A549 (cell line): Measurements from ENCODE around the gene THBS2. TPM values are rescaled to one million over a fixed set of nuclear protein-coding genes. Genes with fewer than 3 reads are reported as not detected.
"Not testable (repeated sequence)": the region's sequence is repeated elsewhere in the genome, so short reads cannot be mapped to it uniquely, and the experiment has no call there.

ENCODE experiments used
- ATAC-seq, 2 experiments: fragments of 200-7000 bp in 1 of 2; fragments of >200 bp in 1 of 2; cut with Nextera tagmentation in 1 of 2; cut with Tn5 transposase in 1 of 2; 3 replicates each; pipeline versions ENCODE4 v1.8.0 to v1.9.1; 2018 to 2020; ENCODE audit warnings: mild to moderate bottlenecking in 1 of 2, moderate library complexity in 1 of 2
- CTCF ChIA-PET: fragments of 300-600 bp; sonication (Branson Sonifier 250); formaldehyde crosslinking; extraction: SDS; loops from one replicate; lab custom pipeline; 2021; ENCODE audit warnings: antibody characterized with exemption, inconsistent platforms; lab: Yijun Ruan, JAX
- POLR2A ChIA-PET: fragments of 350-600 bp; formaldehyde crosslinking; extraction: SDS; loops from one replicate; lab custom pipeline; 2021; ENCODE audit warnings: antibody characterized with exemption, inconsistent platforms; lab: Yijun Ruan, JAX
- DNase-seq, 2 experiments: peaks; one replicate each; pipeline versions ENCODE4 v3.0.0 to v3.0.0-alpha.2; 2011 to 2016; ENCODE audit warnings: low read depth in 1 of 2, low spot score in 1 of 2
- FAIRE-seq: peaks from 2 replicates; lab custom pipeline; 2011; peaks lifted over from hg19 to GRCh38; lab: Jason Lieb, UNC
- H3K27ac ChIP-seq, 2 experiments: fragments of >200 bp; sonication (Bioruptor Twin); formaldehyde crosslinking; 3 replicates each; pipeline ENCODE4 v1.5.1; 2016 to 2017
- H3K4me1 ChIP-seq: fragments of >200 bp; sonication (Bioruptor Twin); formaldehyde crosslinking; 3 replicates; pipeline ENCODE4 v1.6.1; 2016
- H3K4me2 ChIP-seq: fragments of >200 bp; sonication (Bioruptor Twin); formaldehyde crosslinking; 3 replicates; pipeline ENCODE4 v1.6.1; 2016
- H3K4me3 ChIP-seq: fragments of >200 bp; sonication (Bioruptor Twin); formaldehyde crosslinking; 3 replicates; pipeline ENCODE4 v1.5.1; 2016
- H3K9me3 ChIP-seq: fragments of >200 bp; sonication (Bioruptor Twin); formaldehyde crosslinking; 3 replicates; pipeline ENCODE4 v1.6.1; 2016
- BHLHE40 ChIP-seq: IDR thresholded peaks from 2 replicates; pipeline ENCODE4 v1.6.1; 2012; ENCODE audit warnings: low read depth, low read length, inconsistent platforms
- EP300 ChIP-seq, 2 experiments: fragments of >200 bp; sonication (Bioruptor Twin); formaldehyde crosslinking; IDR thresholded peaks; 2 replicates in 1 of 2; 3 replicates in 1 of 2; pipeline ENCODE4 v1.6.1; 2016 to 2017
- FOSB ChIP-seq: fragments of 250-450 bp; sonication (Bioruptor Pico); IDR thresholded peaks from 2 replicates; pipeline ENCODE4 v1.5.0; 2020; ENCODE audit warnings: mild to moderate bottlenecking, moderate library complexity
- FOXS1 ChIP-seq: fragments of 250-450 bp; sonication (Bioruptor Pico); IDR thresholded peaks from 2 replicates; pipeline ENCODE4 v1.5.0; 2020; ENCODE audit warnings: mild to moderate bottlenecking, moderate library complexity
- HES2 ChIP-seq: fragments of >200 bp; sonication (Bioruptor Twin); formaldehyde crosslinking; IDR thresholded peaks from 2 replicates; pipeline ENCODE4 v1.6.1; 2016
- HEYL ChIP-seq: fragments of 250-450 bp; sonication (Bioruptor Pico); IDR thresholded peaks from 2 replicates; pipeline ENCODE4 v1.8.0; 2021; ENCODE audit warnings: mild to moderate bottlenecking, moderate library complexity
- HOXA7 ChIP-seq: fragments of 250-450 bp; sonication (Bioruptor Pico); IDR thresholded peaks from 2 replicates; pipeline ENCODE4 v1.5.0; 2020; ENCODE audit warnings: mild to moderate bottlenecking, moderate library complexity
- KDM1A ChIP-seq: fragments of 200-600 bp; sonication (generic); IDR thresholded peaks from 2 replicates; pipeline ENCODE4 v1.6.1; 2016; ENCODE audit warnings: low read depth, mild to moderate bottlenecking
- MAX ChIP-seq: IDR thresholded peaks from 2 replicates; pipeline ENCODE4 v1.6.1; 2012
- MYC ChIP-seq: IDR thresholded peaks from 2 replicates; pipeline ENCODE4 v1.6.1; 2012; ENCODE audit warnings: mild to moderate bottlenecking, inconsistent platforms, low read length, improper control_type of control experiment, borderline replicate concordance
- PBX3 ChIP-seq: IDR thresholded peaks from 2 replicates; pipeline ENCODE4 v1.6.1; 2012
- RAD21 ChIP-seq, 2 experiments: fragments of >200 bp in 1 of 2; sonication (Bioruptor Twin) in 1 of 2; formaldehyde crosslinking in 1 of 2; IDR thresholded peaks in 1 of 2; conservative IDR thresholded peaks in 1 of 2; 2 replicates in 1 of 2; 3 replicates in 1 of 2; pipeline ENCODE4 v1.6.1; 2012 to 2018; ENCODE audit warnings: inconsistent platforms in 1 of 2
- RFX5 ChIP-seq: fragments of 450-650 bp; IDR thresholded peaks from 2 replicates; pipeline ENCODE4 v1.7.1; 2014; ENCODE audit warnings: antibody characterized with exemption, mild to moderate bottlenecking, moderate library complexity
- TP53 ChIP-seq: fragments of 250-450 bp; sonication (Bioruptor Pico); IDR thresholded peaks from 2 replicates; pipeline ENCODE4 v1.5.0; 2021; ENCODE audit warnings: mild to moderate bottlenecking, moderate library complexity
- USF2 ChIP-seq: fragments of 450-650 bp; IDR thresholded peaks from 2 replicates; pipeline ENCODE4 v1.6.1; 2014; ENCODE audit warnings: antibody characterized with exemption
- ZC3H11A ChIP-seq: fragments of 450-650 bp; IDR thresholded peaks from 2 replicates; pipeline ENCODE4 v1.6.1; 2014; ENCODE audit warnings: antibody characterized with exemption, mild to moderate bottlenecking
- ZFP36 ChIP-seq: fragments of 450-650 bp; IDR thresholded peaks from 2 replicates; pipeline ENCODE4 v1.6.1; 2014; ENCODE audit warnings: borderline replicate concordance; ENCODE audit not compliant: partially characterized antibody
- WGBS: methylation state at CpG from one replicate; pipeline ENCODE4 v1.1.6; 2017; ENCODE audit errors: missing lambda C conversion rate; 5-methylcytosine and 5-hydroxymethylcytosine counted together
- polyA plus RNA-seq, 4 experiments: library from polyadenylated mRNA; depleted of rRNA in 3 of 4; stranded (reverse); fragments of >200 nt; fragmentation: RNase III in 1 of 4; extraction: RNeasy Plus Mini Kit Qiagen cat#74134 plus additional on column Dnase treatment in 1 of 4; gene quantifications; 2 replicates in 3 of 4; 3 replicates in 1 of 4; pipeline ENCODE4 v1.2.3, GENCODE V29; 2011 to 2017

THBS2 gene
- polyA plus RNA-seq, 2 of the 4 experiments (the other 2 are of a cell fraction): 0.01 to 0.06 TPM

GRCh38 chr6:169184419-169184818, 69.2 kb downstream of the THBS2 start (continued):
- TF ChIP-seq FOSB (CRISPR knock-in tag): no peak
- TF ChIP-seq HEYL (CRISPR knock-in tag): no peak
- TF ChIP-seq BHLHE40: no peak
- TF ChIP-seq HOXA7 (CRISPR knock-in tag): no peak
- TF ChIP-seq HES2: no peak
- no peak for TF ChIP-seq PBX3

- FAIRE-seq (no peak), ATAC-seq (no peak), DNase-seq (no peak)
- 66% methylated on average over 7 of the region's 8 CpGs for WGBS
- no peaks in the 10 kb centered on the region for H3K4me1 ChIP-seq
- H3K4me2 ChIP-seq: no peak overlapping the region
- ChIA-PET POLR2A (no interaction called here), CTCF (no interaction called here)
- no peak overlapping the region for H3K4me3 ChIP-seq
- H3K27ac ChIP-seq: no peak overlapping the region
- no peak for TF ChIP-seq EP300 (IDR thresholded peaks at IDR 0.05)
- no peak for TF ChIP-seq FOXS1 (CRISPR knock-in tag)
- no peak for TF ChIP-seq TP53
- TF ChIP-seq MAX: no peak
- TF ChIP-seq RFX5: no peak
- TF ChIP-seq USF2: no peak
- TF ChIP-seq ZFP36: no peak
- no peak for TF ChIP-seq MYC
- TF ChIP-seq ZC3H11A: no peak
- TF ChIP-seq RAD21 (conservative IDR thresholded peaks at IDR 0.05 in 1 of 2, IDR thresholded peaks at IDR 0.05 in 1 of 2): no peak
- no peaks in the 10 kb centered on the region for H3K9me3 ChIP-seq
Observed at GRCh38 chr6:169183233-169183632, 70.4 kb downstream of the THBS2 start.

GRCh38 chr6:169179831-169180230, 73.8 kb downstream of the THBS2 start:
- no CpG with 5 or more reads among the region's 1 CpG for WGBS
- CTCF ChIA-PET, H3K4me1 ChIP-seq, H3K27ac ChIP-seq, ATAC-seq, POLR2A ChIA-PET, FAIRE-seq, H3K4me3 ChIP-seq, DNase-seq, H3K4me2 ChIP-seq, H3K9me3 ChIP-seq: not testable (repeated sequence)

GRCh38 chr6:169177516-169178166, 76.0 kb downstream of the THBS2 start:
- POLR2A ChIA-PET: no interaction called here

More at GRCh38 chr6:169177516-169178166, 76.0 kb downstream of the THBS2 start:
- H3K4me2 ChIP-seq: no peak overlapping the region
- 42% methylated on average over 10 of the region's 10 CpGs for WGBS
- CTCF ChIA-PET: interaction anchor here (0.7 kb wide), 1 partner anchor 25 kb away, joined by 3 read pairs; no protein-coding TSS in a partner anchor
- H3K27ac ChIP-seq: no peak overlapping the region
- H3K9me3 ChIP-seq: no peaks in the 10 kb centered on the region
- DNase-seq: no peak
- no peak for TF ChIP-seq KDM1A
- TF ChIP-seq, all 56 proteins: peak for 0
- H3K4me1 ChIP-seq: 0 out of 3 replicates have a peak, but pooled peaks cover under 1% of the 10 kb centered on the region
- no peak for ATAC-seq
- FAIRE-seq: no peak
- H3K4me3 ChIP-seq: no peak overlapping the region
